Keratinocyte (primary cell): ENCODE data around the gene FBXO40. TPM values are rescaled to one million over a fixed set of nuclear protein-coding genes. Genes with fewer than 3 reads are reported as not detected.

Experiments used
- DNase-seq: peaks from one replicate; pipeline ENCODE4 v3.0.0-alpha.2; 2011; ENCODE audit warnings: low read depth, missing footprints, low spot score
- FAIRE-seq: peaks from 2 replicates; lab custom pipeline; 2011; peaks lifted over from hg19 to GRCh38; lab: Jason Lieb, UNC
- H2AFZ ChIP-seq: 2 replicates; pipeline ENCODE4 v1.6.0; 2012; ENCODE audit warnings: low read length, control low read depth, inconsistent platforms; ENCODE audit not compliant: control insufficient read depth
- H3K27ac ChIP-seq: 2 replicates; pipeline ENCODE4 v1.5.1; 2011; ENCODE audit warnings: low read length; ENCODE audit not compliant: control insufficient read depth, insufficient read depth
- H3K27me3 ChIP-seq: 3 replicates; pipeline ENCODE4 v1.6.0; 2011; ENCODE audit warnings: low read length; ENCODE audit not compliant: control insufficient read depth, insufficient read depth; ENCODE audit errors: extremely low read depth
- H3K36me3 ChIP-seq, 2 experiments: 2 replicates in 1 of 2; 3 replicates in 1 of 2; pipeline ENCODE4 v1.5.1; 2011; ENCODE audit warnings: low read length in 2 of 2, mild to moderate bottlenecking in 1 of 2; ENCODE audit not compliant: control insufficient read depth in 2 of 2, insufficient read depth in 2 of 2; ENCODE audit errors: extremely low read depth in 1 of 2
- H3K4me1 ChIP-seq: 3 replicates; pipeline ENCODE4 v1.5.1; 2011; ENCODE audit warnings: low read length; ENCODE audit not compliant: control insufficient read depth, insufficient read depth; ENCODE audit errors: extremely low read depth
- H3K4me2 ChIP-seq: 3 replicates; pipeline ENCODE4 v1.6.0; 2011; ENCODE audit warnings: low read depth, low read length; ENCODE audit not compliant: control insufficient read depth, insufficient read depth; ENCODE audit errors: extremely low read depth
- H3K4me3 ChIP-seq, 3 experiments: fragments of 200-600 bp in 1 of 3; sonication (generic) in 1 of 3; 2 replicates in 2 of 3; 3 replicates in 1 of 3; pipeline ENCODE4 v1.5.1; 2011 to 2016; ENCODE audit warnings: low read length in 3 of 3, mild to moderate bottlenecking in 3 of 3, control low read depth in 2 of 3, inconsistent platforms in 1 of 3, low read depth in 1 of 3, mixed read lengths in 1 of 3, mixed run types in 1 of 3, moderate library complexity in 1 of 3; ENCODE audit not compliant: control insufficient read depth in 2 of 3, insufficient read depth in 2 of 3; ENCODE audit errors: extremely low read depth in 1 of 3
- H3K79me2 ChIP-seq: 2 replicates; pipeline ENCODE4 v1.6.0; 2012; ENCODE audit warnings: low read length; ENCODE audit not compliant: control insufficient read depth, insufficient read depth
- H3K9ac ChIP-seq: 3 replicates; pipeline ENCODE4 v1.6.0; 2011; ENCODE audit warnings: low read length; ENCODE audit not compliant: control insufficient read depth, insufficient read depth; ENCODE audit errors: extremely low read depth
- H3K9me1 ChIP-seq: 3 replicates; pipeline ENCODE4 v1.6.0; 2011; ENCODE audit warnings: low read length; ENCODE audit not compliant: control insufficient read depth, insufficient read depth; ENCODE audit errors: extremely low read depth
- H3K9me3 ChIP-seq: 2 replicates; pipeline ENCODE4 v1.5.1; 2012; ENCODE audit warnings: low read depth, low read length; ENCODE audit not compliant: control insufficient read depth
- H4K20me1 ChIP-seq: 3 replicates; pipeline ENCODE4 v1.6.0; 2011; ENCODE audit warnings: low read length; ENCODE audit not compliant: control insufficient read depth, insufficient read depth; ENCODE audit errors: extremely low read depth
- CTCF ChIP-seq, 3 experiments: IDR thresholded peaks in 1 of 3; conservative IDR thresholded peaks in 1 of 3; optimal IDR thresholded peaks in 1 of 3; 2 replicates in 2 of 3; 3 replicates in 1 of 3; pipeline versions ENCODE3 to v1.5.1; 2011; ENCODE audit warnings: low read length in 3 of 3, mild to moderate bottlenecking in 3 of 3, moderate library complexity in 2 of 3, control low read depth in 1 of 3, inconsistent platforms in 1 of 3; ENCODE audit not compliant: insufficient read depth in 2 of 3; ENCODE audit errors: extremely low read depth in 1 of 3
- EZH2 ChIP-seq: IDR thresholded peaks from one replicate; pipeline ENCODE4 v1.6.1; 2012; ENCODE audit warnings: inconsistent platforms, mild to moderate bottlenecking, low read length, moderate library complexity
- dilution Hi-C: fragments of 300-500 bp; cut with MboI; formaldehyde crosslinking; loops from one replicate; pipeline ENCODE4 v1.7.0; 2020; ENCODE audit warnings: low sequenced_read_pairs; ENCODE audit not compliant: extremely low pct_ligation_motif_present
- polyA plus RNA-seq, 5 experiments: library from polyadenylated mRNA; depleted of rRNA in 3 of 5; stranded (reverse) in 3 of 5; stranded (forward) in 1 of 5; unstranded in 1 of 5; fragments of >200 nt; gene quantifications; 1 replicate in 1 of 5; 2 replicates in 3 of 5; 3 replicates in 1 of 5; pipeline versions ENCODE4 v1.2.1 to v1.2.3, GENCODE V29; 2011 to 2012; ENCODE audit warnings: missing spikeins in 2 of 5, low read depth in 1 of 5, low replicate concordance in 1 of 5

The FBXO40 gene
- polyA plus RNA-seq, 1 donor (not counting 4 experiments of a cell fraction or from before 2014, with no cell fraction given) = not detected

- no peak overlapping the region for H3K4me3 ChIP-seq
- H4K20me1 ChIP-seq = no peaks in the 10 kb centered on the region
- H3K36me3 ChIP-seq = no peaks in the 10 kb centered on the region
- DNase-seq = no peak
- dilution Hi-C loops = no loop called here
- no peak overlapping the region for H3K4me2 ChIP-seq
- no peaks in the 10 kb centered on the region for H3K79me2 ChIP-seq
- no peaks in the 10 kb centered on the region for H3K9me1 ChIP-seq
- H3K4me1 ChIP-seq = no peaks in the 10 kb centered on the region
- H3K27me3 ChIP-seq = no peaks in the 10 kb centered on the region
- no peak overlapping the region for H3K9ac ChIP-seq
- no peak overlapping the region for H3K27ac ChIP-seq
- TF ChIP-seq CTCF (optimal IDR thresholded peaks at IDR 0.05 in 1 of 3, IDR thresholded peaks at IDR 0.05 in 1 of 3, conservative IDR thresholded peaks at IDR 0.05 in 1 of 3; ENCODE audit: extremely low read depth in 1 of 3, insufficient read depth in 2 of 3, low read length in 3 of 3) (no peak), EZH2 (no peak)
- no peak overlapping the region for H2AFZ ChIP-seq
- FAIRE-seq = no peak
- no peaks in the 10 kb centered on the region for H3K9me3 ChIP-seq
Measured at GRCh38 chr3:121654493-121655385, 61.6 kb downstream of the FBXO40 start.

GRCh38 chr3:121658716-121659435 is 65.7 kb downstream of the FBXO40 start:
- Histone ChIP-seq H3K9ac (no peak overlapping the region), H3K36me3 (peaks cover 2 to 3% of the 10 kb centered on the region in 2 experiments), H3K27me3 (no peaks in the 10 kb centered on the region), H3K4me3 (no peak overlapping the region), H2AFZ (no peak overlapping the region), H3K9me1 (no peaks in the 10 kb centered on the region), H3K79me2 (no peaks in the 10 kb centered on the region), H3K27ac (no peak overlapping the region), H3K4me2 (no peak overlapping the region), H3K4me1 (peaks cover 10% of the 10 kb centered on the region), H4K20me1 (no peaks in the 10 kb centered on the region), H3K9me3 (no peaks in the 10 kb centered on the region)
- DNase-seq = no peak
- dilution Hi-C loops = no loop called here
- no peak for FAIRE-seq
- TF ChIP-seq CTCF (optimal IDR thresholded peaks at IDR 0.05 in 1 of 3, IDR thresholded peaks at IDR 0.05 in 1 of 3, conservative IDR thresholded peaks at IDR 0.05 in 1 of 3; ENCODE audit: extremely low read depth in 1 of 3, insufficient read depth in 2 of 3, low read length in 3 of 3) (no peak), EZH2 (no peak)
